Fibroblast of pulmonary artery (primary cell): ENCODE data around the gene B3GLCT.

ENCODE experiments used
- DNase-seq: peaks from one replicate; pipeline ENCODE4 v3.0.0-alpha.2; 2010; ENCODE audit warnings: low read depth
- H3K4me3 ChIP-seq: replicated peaks from 2 replicates; pipeline ENCODE4 v1.5.1; 2011; ENCODE audit warnings: low read depth, mild to moderate bottlenecking, control low read depth, low read length, moderate library complexity
- TF ChIP-seq, protein P1 (sequence below): IDR thresholded peaks from 2 replicates; pipeline ENCODE4 v1.5.1; 2011; ENCODE audit warnings: mild to moderate bottlenecking, control low read depth, low read length, inconsistent platforms; ENCODE audit errors: missing control alignments

B3GLCT gene

DNA sequence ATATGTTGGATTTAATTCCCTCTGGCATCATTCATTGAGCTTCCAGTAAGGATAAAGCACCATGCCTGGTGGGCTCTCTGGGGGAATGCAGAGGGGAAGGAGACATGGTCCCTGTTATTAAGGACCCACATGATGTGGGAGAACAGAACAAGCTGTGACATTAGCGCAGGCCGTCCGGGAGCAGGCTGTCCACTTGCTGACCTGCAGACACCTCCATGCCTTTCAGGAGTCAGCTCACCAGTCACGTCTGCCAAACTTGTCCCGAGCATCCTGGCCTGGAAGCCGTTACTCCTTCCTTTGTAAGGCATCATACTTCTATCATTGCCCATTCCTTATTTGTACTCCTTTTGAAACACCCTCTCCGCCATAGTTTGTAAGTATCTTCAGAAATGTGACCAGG, 23.4 kb downstream of the B3GLCT start:
- no peak overlapping the region for H3K4me3 ChIP-seq
- no peak for DNase-seq
- TF ChIP-seq, protein P1, sequence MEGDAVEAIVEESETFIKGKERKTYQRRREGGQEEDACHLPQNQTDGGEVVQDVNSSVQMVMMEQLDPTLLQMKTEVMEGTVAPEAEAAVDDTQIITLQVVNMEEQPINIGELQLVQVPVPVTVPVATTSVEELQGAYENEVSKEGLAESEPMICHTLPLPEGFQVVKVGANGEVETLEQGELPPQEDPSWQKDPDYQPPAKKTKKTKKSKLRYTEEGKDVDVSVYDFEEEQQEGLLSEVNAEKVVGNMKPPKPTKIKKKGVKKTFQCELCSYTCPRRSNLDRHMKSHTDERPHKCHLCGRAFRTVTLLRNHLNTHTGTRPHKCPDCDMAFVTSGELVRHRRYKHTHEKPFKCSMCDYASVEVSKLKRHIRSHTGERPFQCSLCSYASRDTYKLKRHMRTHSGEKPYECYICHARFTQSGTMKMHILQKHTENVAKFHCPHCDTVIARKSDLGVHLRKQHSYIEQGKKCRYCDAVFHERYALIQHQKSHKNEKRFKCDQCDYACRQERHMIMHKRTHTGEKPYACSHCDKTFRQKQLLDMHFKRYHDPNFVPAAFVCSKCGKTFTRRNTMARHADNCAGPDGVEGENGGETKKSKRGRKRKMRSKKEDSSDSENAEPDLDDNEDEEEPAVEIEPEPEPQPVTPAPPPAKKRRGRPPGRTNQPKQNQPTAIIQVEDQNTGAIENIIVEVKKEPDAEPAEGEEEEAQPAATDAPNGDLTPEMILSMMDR: no peak

DNA sequence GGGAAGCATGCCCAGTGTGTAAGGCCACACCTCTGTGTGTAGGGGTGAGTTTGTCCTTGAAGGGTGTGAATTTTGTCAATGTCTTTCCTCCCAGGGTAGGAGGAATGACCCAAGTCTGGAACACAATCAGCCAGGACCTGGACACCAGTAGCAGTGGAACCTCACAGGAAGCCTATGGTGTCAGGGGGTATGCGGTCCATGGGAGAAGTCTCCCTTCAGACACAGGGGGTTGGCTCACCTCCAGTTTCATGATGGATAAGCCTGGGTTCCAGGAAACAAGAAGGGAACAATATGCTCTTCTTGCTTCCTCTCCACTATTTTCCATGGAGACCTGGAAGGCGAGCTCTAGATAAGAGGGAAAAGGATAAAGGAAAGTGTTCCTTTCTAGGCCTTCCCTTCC, 23.9 kb downstream of the B3GLCT start:
- TF ChIP-seq, protein P1: no peak
- DNase-seq: peak; percentile 57
- H3K4me3 ChIP-seq: no peak overlapping the region

DNA sequence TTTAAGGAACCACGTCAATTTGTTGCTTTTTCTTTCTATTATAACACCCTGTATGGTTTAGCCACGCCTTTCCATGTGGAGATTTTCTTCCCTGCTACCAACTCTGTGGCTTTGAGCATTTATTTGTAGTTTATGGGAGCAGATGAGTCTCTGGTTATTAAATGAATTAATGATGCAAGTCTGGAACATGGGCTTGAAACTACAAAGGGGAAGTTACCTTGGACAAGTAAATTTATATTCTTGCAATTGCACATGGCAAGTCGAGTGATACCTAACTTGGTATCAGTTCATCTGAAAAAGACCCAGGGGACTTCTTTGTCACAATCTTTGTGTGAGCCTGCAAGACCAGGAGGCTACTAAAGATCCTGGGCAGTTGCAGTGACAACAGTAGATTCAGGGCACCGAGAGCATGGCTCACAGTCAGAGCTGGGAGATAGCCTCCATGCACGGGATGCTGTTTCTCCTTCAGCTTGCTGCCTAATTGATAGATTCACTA, 24.4 kb downstream of the B3GLCT start:
- DNase-seq: no peak
- TF ChIP-seq, protein P1: no peak
- no peak overlapping the region for H3K4me3 ChIP-seq

DNA sequence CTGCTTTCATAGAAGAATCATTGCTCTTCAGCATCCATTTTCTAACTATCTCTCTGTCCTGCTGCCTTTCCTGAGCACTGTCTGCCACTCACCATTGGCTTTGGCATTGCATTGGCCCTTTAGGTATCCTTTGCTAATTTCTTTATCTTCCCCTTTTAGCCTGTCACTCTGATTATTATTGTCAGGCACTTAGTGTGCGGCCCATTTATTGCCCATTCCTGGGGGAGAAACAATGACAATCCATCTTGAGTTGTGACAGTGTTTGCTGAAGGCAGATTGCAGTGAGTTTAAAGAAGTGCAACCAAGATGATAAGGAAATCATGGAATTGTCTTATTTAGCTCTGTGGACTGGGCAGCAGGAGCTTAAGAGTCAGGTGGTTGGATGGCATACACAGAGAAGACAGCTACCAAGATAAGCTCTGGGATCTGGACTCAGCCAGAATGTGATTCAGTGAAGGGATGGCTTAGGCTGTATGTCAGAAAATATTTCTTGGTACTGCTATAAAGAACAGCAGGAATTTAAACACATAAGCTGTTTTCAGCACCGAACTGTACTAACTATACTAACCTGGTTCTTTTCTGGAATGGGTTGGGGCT, 25.3 kb downstream of the B3GLCT start:
- TF ChIP-seq, protein P1: no peak
- no peak for DNase-seq
- no peak overlapping the region for H3K4me3 ChIP-seq

DNA sequence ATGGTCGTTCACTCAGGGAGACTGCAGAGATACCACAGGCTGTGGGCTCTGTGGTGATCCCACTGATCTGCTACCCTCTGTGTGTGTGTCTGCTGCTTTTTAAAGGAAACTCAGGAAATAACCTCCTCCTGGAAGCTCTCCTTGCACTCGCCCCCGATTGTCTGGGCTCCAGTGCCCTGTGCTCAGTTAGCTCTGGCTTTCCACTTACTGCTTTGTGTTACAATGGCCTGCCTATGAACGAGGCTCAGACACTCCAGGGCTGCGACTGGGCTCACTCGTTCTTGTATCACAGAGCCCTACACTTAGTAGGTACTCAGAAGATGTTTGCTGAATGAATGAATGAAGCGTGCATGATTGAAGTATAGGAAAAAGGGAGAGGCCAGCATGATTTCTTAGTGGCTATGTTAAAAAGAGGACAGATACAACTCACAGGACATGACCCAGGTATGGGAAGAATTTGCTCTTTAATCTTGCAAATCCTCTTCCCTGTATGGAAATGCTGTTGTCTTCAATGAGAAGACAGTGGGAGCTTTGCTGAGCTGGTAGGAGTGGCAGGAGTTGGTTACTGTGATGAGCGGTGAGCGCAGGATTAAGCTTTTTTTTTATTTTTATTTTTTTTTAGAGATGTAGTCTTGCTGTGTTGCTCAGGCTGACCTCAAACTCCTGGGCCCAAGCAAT, 26.4 kb downstream of the B3GLCT start:
- TF ChIP-seq, protein P1: no peak
- DNase-seq: no peak

DNA sequence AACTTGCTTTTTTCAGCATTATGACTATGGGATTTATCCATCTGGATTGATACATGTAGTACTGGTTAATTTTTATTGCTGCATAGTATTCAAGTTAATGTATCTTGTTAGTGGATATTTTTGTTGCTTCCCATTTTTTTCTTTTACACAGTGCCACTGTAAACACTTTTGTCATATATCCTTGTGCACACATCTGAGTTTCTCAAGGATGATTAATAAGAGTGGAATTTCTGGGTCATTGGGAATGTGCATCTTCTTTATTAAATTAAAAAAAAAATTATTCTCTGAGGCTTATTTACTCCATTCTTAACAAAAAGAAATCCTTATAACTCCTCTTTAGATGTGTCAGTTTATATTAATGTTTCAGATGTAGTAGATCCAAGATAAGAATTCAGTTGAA, 27.3 kb downstream of the B3GLCT start:
- TF ChIP-seq, protein P1: no peak
- peak; percentile 21 for DNase-seq

More for the DNA sequence above, 26.4 kb downstream of the B3GLCT start:
- no peak overlapping the region for H3K4me3 ChIP-seq

DNA sequence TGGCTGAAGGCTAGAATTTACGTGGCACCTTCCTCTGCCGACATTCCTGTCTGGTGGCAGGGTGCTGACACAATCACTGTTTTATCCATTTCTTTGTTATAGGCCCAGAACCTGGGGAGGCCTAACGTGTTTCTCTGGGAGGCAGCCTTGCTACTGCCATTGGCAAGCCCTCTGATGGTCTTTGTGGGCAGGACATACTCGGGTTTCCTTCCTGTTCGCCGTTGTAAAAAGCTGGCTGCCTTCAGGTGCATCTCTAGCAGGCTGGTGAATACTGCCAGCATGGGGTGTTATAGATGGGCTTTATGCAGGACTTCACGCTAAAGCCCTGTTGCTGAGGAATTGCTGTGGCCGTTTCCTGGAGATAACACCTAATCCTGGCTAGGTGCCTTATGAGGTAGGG, 28.1 kb downstream of the B3GLCT start:
- TF ChIP-seq, protein P1: no peak
- DNase-seq: no peak
- no peak overlapping the region for H3K4me3 ChIP-seq

More for the DNA sequence above, 27.3 kb downstream of the B3GLCT start:
- H3K4me3 ChIP-seq: no peak overlapping the region
